Eye (tissue), 1 donor: ENCODE results near the gene APEH.

Experiments
- DNase-seq: peaks from one replicate; pipeline ENCODE4 v3.0.0-alpha.2; 2015

Gene APEH

DNA sequence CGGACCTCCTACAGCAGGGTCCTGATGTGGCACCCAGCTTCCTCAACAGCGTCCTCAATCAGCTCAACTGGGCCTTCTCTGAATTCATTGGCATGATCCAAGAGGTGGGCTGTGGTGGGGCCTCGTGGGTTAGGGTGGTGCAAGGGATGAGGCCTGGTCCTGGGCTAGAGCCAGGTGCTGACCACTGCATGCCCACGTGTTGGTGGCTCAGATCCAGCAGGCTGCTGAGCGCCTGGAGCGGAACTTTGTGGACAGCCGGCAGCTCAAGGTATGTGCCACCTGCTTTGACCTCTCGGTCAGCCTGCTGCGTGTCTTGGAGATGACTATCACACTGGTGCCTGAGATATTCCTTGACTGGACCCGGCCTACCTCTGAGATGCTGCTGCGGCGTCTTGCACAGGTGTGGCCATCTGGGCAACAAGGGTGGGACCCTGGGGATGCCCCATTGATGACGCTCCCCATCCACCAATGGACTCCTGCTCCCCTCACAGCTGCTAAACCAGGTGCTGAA lies 41.5 kb downstream of the APEH start:
- no peak for DNase-seq

DNA sequence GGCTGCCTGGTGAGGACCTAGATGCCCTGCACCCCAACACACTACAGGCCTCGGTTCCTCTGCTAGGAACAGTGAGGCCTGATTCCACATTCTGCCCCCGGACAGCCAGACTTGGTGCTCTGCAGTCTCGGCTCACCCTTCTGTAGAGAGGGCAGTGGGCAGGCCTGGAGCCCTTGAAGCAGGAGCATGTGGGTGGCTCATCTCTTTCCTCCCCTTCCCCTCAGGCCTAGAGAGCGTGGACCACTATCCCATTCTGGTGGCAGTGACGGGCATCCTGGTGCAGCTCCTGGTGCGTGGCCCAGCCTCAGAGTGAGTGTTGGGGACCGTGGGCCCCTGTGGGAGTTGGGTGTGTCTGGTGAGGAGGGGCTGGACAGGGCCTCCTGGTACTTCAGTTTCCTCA lies 42.0 kb downstream of the APEH start:
- DNase-seq = no peak

- no peak for DNase-seq
Observed at GRCh38 chr3:49716691-49717210, 42.6 kb downstream of the APEH start.

DNA sequence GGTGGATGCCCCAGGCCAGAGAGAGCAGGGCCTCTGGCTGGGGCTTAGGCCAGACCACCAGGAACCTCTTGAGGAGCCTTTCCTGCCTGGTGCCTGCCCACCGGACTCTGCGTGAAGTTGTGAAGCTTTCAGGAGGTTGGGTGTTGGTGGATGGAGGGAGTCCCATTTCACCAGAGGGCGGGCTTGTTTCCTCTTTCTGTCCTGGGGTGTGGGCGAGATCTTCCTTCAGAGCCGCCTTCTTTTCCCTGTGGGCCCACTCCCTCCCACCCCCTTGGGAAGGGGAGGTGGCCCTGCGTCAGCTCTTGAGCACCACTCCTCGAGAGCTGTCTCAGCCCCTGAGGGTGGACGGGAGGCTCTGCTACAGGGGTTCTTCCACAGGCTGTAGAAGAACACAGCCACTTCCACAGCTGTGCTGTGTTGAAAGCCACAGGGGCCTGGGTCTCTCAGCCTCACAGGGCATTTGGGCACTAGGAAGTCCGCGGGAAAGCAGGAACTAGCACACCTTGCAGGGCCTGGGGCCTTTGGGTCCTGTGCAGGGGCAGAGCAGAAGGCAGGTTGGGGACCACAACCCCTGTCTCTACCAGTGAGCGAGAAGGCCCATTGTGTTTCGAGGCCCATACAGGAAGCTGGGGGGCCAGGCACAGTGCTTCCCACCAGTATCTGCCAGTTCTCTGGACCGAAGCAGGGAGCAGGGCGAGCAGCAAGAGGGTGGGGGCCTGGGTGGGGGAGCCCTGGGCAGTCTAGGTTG lies 43.2 kb downstream of the APEH start:
- no peak for DNase-seq

DNA sequence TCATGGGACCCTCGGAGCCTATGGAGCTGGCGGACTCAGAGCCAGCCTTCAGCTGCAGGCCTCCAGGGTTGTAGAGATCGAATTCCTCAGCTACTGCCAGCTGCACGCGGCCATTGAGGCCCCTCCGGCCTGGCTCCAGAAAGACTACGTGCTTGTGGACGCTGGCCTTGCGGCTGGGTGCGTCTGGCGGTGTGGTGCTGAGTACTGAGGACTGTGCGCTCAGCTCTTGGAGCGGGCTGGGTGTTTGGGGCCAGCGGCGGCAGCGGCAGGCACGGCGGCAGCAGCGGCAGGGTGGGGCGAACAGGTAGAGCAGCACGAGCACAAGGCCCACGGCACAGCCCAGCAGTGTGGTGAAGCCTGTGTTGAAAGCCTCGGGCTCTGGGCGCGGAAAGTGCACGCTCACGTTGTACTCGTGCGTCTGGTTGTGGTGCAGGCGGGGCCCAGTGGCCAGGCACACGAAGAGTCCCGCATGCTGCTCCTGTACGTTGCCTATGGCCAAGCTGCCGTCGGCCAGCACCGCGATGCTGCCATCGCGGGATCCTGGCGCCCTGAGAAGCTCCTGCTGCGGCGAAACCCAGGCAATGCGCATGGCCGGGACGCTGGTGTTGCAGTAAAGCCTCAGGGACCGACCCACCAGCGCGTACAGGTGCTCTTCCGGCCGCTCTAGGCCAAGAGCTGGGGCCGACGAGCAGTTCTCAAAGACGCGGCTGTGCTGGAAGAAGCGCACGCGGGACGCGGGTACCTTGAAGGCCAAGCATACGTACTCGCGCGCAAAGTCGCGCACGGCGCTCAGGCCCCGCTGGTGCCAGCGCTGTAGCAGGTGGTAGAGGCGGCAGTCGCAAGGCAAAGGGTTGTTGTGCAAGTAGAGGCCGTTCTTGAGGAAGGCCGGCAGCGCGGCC lies 44.1 kb downstream of the APEH start:
- peak; percentile 29 for DNase-seq

DNA sequence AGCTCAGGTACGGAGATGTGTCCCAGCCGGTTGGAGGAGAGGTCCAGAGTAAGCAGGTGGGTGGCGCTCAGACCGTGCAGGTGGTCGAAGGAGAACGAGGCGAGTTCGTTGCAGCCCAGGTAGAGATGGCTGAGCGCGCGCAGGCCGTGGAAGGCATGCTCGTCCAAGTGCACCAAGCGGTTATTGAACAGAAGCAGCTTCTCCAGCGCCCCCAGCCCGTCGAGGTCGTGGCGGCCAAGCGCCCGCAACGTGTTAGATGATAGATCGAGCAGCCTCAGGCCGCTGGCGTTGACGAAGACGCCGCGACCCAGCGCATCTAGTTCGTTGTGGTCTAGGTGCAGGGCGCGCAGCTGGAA lies 44.7 kb downstream of the APEH start:
- no peak for DNase-seq

GRCh38 chr3:49719214-49719884 lies 45.2 kb downstream of the APEH start, which contains the start of gene AMIGO3:
Gene AMIGO3 (minus strand): TSS chr3:49719684. CDS start chr3:49719465, 219 bp downstream.
- DNase-seq = peak; percentile 98

- no peak for DNase-seq
Observed at GRCh38 chr3:49720855-49721595, 46.9 kb downstream of the APEH start.

DNA sequence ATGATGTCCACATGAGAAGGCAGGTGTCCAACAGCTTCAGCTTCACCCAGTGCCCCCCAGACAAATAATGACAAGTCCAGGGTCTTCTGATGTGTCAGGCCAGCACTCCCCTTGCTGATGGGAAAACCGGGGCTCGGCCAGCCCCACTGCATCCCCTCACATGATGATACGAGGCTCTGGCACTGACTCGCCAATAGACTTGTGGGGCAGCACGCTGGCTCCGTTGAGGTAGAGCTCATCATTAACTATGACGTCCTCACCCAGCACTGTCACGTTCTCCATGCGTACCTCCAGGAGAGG lies 47.4 kb downstream of the APEH start:
- no peak for DNase-seq

DNA sequence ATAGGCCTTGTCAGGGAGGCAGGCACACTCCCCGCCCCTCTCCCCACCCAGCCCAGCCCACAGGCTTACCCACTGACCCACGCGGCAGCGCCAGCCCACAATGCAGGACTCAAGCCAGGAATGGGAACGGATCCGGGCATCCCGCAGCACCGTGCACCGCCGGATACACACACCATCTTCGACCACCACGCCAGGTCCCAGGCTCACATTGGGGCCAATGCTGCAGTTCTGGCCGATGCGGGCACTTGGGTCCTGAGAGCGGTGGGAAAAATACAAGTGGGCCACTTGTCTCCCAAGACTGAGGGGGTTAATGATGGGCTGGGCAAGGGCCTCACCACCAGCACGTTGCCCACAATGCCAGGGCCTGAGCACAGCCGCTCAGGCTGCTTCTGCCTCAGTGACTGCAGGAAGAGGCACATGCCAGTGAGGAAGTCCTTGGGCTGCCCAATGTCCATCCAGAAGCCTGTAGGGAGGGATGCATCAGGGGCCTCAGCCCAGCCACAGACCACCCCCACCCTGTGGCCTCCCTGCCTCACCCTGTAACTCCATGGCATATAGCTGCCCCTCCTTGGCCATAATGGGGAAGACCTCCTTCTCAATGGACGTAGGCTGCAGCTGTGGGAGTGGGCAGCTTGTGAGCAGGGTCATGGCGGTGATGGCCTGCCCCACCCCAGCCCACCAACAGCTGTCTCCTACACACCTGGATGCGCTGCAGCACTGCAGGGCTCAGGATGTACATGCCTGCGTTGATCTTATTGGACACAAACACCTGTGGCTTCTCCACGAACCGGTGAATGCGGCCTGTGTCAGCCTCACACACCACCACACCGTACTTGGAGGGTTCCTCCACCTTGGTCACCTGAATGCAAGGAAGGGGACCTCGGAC lies 48.0 kb downstream of the APEH start:
- no peak for DNase-seq

GRCh38 chr3:49722896-49723295 lies 48.7 kb downstream of the APEH start:
- DNase-seq = no peak

- peak; percentile 73 for DNase-seq
Observed at GRCh38 chr3:49723296-49723627, 49.1 kb downstream of the APEH start.

DNA sequence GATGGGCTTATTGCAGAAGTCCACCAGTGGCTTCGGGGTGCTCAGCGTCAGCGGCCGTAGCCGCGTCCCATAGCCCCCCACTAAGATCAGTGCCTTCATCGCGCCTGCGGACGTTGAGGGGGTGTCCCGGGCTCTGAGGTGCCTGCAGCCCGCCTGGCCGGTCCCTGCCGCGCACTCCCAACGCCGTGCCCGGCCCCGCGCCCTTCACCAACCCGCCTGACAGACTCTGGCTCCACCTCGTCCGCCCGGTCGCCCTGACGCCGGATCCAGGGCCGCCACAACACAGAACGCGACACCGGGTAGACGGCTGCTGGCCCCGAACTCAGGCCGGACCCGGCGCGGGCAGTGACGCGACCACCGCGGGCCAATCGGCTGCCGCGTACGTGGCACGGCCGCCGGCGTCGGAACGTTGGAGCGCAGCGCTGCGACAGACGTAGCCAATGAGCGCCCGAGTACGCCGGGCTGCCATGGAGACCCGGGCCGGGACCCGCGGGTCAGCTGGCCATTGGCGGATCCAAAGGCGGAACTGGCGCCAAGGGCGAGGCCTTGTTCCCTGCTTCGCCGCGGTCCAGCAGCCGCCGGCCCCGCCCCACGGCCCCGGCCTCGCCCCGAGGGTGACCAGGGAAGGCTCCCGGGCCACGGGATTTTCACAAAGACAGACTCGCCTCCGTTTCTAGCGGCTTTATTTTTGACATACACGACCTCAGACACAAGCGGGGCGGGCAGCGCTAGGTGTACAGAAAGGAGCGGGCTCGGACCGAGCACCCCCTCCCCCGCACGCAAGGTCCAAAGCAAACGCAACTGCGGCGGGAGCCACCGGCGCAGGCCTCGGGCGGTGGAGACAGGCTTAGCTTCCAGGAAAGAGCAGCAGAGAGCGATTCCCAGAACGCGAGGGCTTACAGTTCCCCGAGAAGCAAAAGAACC lies 49.7 kb downstream of the APEH start, which contains the start of gene GMPPB:
TSS of gene GMPPB (minus strand) at position 324 of the 924 bp plus-strand sequence. CDS start at position 99, 225 bp downstream.
- peak; percentile 97 for DNase-seq

GRCh38 chr3:49724586-49724985 lies 50.4 kb downstream of the APEH start:
- no peak for DNase-seq

GRCh38 chr3:49725906-49726681 lies 51.9 kb downstream of the APEH start:
- DNase-seq = no peak

DNA sequence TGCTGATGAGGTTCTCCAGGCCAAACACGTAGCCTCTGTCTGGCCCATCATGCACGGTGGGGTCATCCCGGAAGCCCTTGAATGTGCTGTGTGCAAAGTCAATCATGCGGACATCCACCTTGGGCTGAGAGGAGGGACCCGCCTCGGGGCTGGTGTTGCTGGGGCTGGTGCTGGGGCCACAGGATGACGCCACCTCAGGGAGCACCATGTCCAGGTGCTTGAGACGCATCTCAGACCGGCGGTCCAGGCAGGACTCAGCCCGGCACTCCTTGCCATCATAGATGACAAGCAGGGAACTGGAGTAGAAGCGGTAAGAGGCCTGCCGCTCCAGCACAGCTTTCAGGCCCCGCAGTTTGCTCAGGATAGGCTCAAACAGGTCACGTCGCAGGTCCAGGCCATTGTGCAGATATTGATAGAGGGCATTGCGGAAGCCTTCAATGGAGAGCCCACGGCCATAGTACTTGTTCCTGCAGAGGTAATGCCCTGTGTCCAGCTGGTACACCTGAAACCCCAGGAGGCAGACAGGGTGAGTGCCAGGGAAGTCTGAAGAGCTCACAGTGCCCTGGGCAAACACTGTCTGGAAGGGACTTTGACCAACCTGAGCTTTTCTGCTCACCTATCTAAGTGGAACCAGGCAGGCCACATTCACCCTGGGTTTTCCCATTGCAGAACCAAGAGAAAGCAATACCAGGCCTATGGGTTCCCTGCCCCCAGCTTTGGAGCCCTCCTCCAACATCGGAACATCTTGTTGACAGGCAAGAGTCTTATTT lies 53.2 kb downstream of the APEH start:
- no peak for DNase-seq

- DNase-seq = no peak
Observed at GRCh38 chr3:49727924-49728361, 53.8 kb downstream of the APEH start.

- no peak for DNase-seq
Observed at GRCh38 chr3:49729966-49730609, 55.9 kb downstream of the APEH start.
